HepG2 (cell line): ENCODE results near the gene GFAP.

Source experiments
- CEBPG ChIP-seq: IDR thresholded peaks from 2 replicates; pipeline ENCODE4 v1.6.1; 2016
- FOXM1 ChIP-seq: sonication (generic); formaldehyde crosslinking; IDR thresholded peaks from 2 replicates; pipeline ENCODE4 v1.5.0; 2020; ENCODE audit warnings: missing genetic modification reagents
- HDAC1 ChIP-seq: sonication (generic); formaldehyde crosslinking; IDR thresholded peaks from 2 replicates; pipeline ENCODE4 v1.5.1; 2020; ENCODE audit warnings: mild to moderate bottlenecking, missing genetic modification reagents
- SP1 ChIP-seq, 2 experiments: fragments of 450-650 bp in 1 of 2; sonication (generic) in 1 of 2; formaldehyde crosslinking in 1 of 2; IDR thresholded peaks; 2 replicates each; pipeline versions ENCODE4 v1.4.0 to v1.6.1; 2016 to 2020; ENCODE audit warnings: missing genetic modification reagents in 1 of 2
- ZNF317 ChIP-seq: sonication (generic); formaldehyde crosslinking; IDR thresholded peaks from 2 replicates; pipeline ENCODE4 v1.5.0; 2020; ENCODE audit warnings: mild to moderate bottlenecking, missing genetic modification reagents
- TF ChIP-seq, protein P1 (sequence below): sonication (generic); formaldehyde crosslinking; IDR thresholded peaks from 2 replicates; pipeline ENCODE4 v1.4.0; 2020; ENCODE audit warnings: missing genetic modification reagents, borderline replicate concordance

DNA sequence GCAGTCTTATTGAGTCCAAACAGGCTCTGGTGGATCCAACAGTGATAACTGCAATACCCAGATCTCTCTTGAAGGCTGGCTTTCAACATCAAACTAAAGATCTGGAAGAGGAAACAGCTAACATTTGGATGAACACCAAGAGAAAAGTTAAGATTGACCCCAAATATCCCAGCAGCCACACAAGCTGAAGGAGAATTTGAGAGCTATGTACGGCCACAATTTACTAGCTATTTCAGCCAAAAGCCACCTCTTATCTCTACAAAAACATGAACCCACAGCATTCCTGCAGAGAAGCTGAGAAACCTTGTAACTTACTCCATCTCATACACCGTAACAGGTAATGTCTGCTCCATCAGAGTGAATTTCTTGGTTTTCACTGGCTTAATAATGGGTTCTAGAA lies 30.4 kb downstream of the GFAP start:
- TF ChIP-seq, protein P1, sequence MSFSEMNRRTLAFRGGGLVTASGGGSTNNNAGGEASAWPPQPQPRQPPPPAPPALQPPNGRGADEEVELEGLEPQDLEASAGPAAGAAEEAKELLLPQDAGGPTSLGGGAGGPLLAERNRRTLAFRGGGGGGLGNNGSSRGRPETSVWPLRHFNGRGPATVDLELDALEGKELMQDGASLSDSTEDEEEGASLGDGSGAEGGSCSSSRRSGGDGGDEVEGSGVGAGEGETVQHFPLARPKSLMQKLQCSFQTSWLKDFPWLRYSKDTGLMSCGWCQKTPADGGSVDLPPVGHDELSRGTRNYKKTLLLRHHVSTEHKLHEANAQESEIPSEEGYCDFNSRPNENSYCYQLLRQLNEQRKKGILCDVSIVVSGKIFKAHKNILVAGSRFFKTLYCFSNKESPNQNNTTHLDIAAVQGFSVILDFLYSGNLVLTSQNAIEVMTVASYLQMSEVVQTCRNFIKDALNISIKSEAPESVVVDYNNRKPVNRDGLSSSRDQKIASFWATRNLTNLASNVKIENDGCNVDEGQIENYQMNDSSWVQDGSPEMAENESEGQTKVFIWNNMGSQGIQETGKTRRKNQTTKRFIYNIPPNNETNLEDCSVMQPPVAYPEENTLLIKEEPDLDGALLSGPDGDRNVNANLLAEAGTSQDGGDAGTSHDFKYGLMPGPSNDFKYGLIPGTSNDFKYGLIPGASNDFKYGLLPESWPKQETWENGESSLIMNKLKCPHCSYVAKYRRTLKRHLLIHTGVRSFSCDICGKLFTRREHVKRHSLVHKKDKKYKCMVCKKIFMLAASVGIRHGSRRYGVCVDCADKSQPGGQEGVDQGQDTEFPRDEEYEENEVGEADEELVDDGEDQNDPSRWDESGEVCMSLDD: no peak
- TF ChIP-seq CEBPG (CRISPR knock-in tag) (no peak), SP1 (IDR thresholded peaks at IDR 0.05) (no peak), SP1 (CRISPR knock-in tag; IDR thresholded peaks at IDR 0.05) (no peak), HDAC1 (CRISPR knock-in tag) (no peak), ZNF317 (CRISPR knock-in tag) (no peak), FOXM1 (CRISPR knock-in tag) (no peak)
